Heart left ventricle (tissue), 16 donors: ENCODE data around the gene BCL2L13. TPM values are rescaled to one million over a fixed set of nuclear protein-coding genes. Genes with fewer than 3 reads are reported as not detected.

Experiments used
- ATAC-seq, 4 donors: fragments of 200-7000 bp; cut with Tn5 transposase; one replicate each; pipeline ENCODE4 v1.9.1; 2020 to 2022; ENCODE audit warnings: moderate library complexity in 4 of 4, mild to moderate bottlenecking in 3 of 4, moderate number of reproducible peaks in 1 of 4
- DNase-seq, 5 donors: peaks; one replicate each; pipeline ENCODE4 v3.0.0-alpha.2; 2020
- H3K27ac ChIP-seq, 12 donors: fragments of 200-600 bp; sonication (generic) in 4 of 12; one replicate each; pipeline versions ENCODE4 v1.5.0 to v1.8.0; 2016 to 2022; ENCODE audit warnings: mild to moderate bottlenecking in 2 of 12
- H3K27me3 ChIP-seq, 9 donors: fragments of 200-600 bp; sonication (generic) in 2 of 9; one replicate each; pipeline versions ENCODE4 v1.5.1 to v1.8.0; 2016 to 2022; ENCODE audit warnings: mild to moderate bottlenecking in 3 of 9
- H3K36me3 ChIP-seq, 9 donors: fragments of 200-600 bp; sonication (generic) in 2 of 9; one replicate each; pipeline versions ENCODE4 v1.5.0 to v1.8.0; 2018 to 2022; ENCODE audit warnings: mild to moderate bottlenecking in 2 of 9
- H3K4me1 ChIP-seq, 12 donors: fragments of 200-600 bp; sonication (generic) in 4 of 12; one replicate each; pipeline versions ENCODE4 v1.5.0 to v1.8.0; 2016 to 2022; ENCODE audit warnings: mild to moderate bottlenecking in 3 of 12
- H3K4me3 ChIP-seq, 12 donors: fragments of 200-600 bp; sonication (generic) in 4 of 12; one replicate each; pipeline versions ENCODE4 v1.5.0 to v1.8.0; 2017 to 2022; ENCODE audit warnings: mild to moderate bottlenecking in 9 of 12, moderate library complexity in 4 of 12
- H3K9me3 ChIP-seq, 12 donors: fragments of 200-600 bp; sonication (generic) in 4 of 12; one replicate each; pipeline versions ENCODE4 v1.5.0 to v1.8.0; 2016 to 2022; ENCODE audit warnings: mild to moderate bottlenecking in 1 of 12
- CTCF ChIP-seq, 12 donors: fragments of 200-600 bp; sonication (generic) in 4 of 12; IDR thresholded peaks; one replicate each; pipeline versions ENCODE4 v1.5.0 to v1.8.0; 2018 to 2022; ENCODE audit warnings: antibody characterized with exemption in 12 of 12, mild to moderate bottlenecking in 5 of 12
- POLR2A ChIP-seq, 2 donors: fragments of 450-650 bp; IDR thresholded peaks; one replicate each; pipeline ENCODE4 v1.6.1; 2017; ENCODE audit warnings: antibody characterized with exemption in 2 of 2, mild to moderate bottlenecking in 2 of 2, moderate library complexity in 2 of 2
- WGBS, 4 donors: extraction: QIAGEN DNeasy Blood & Tissue Kit in 2 of 4; methylation state at CpG; one replicate each; pipeline versions ENCODE4 v1.1.5 to v1.1.7; 2013 to 2018; 5-methylcytosine and 5-hydroxymethylcytosine counted together
- intact Hi-C, 10 donors: fragments of 100-400 bp; cut with DNase I; formaldehyde crosslinking; loops; one replicate each; pipeline versions ENCODE4 v1.11.1 to v1.14.2; 2022
- polyA plus RNA-seq, 2 donors: library from polyadenylated mRNA; stranded (reverse); fragments of 200-250 nt; gene quantifications; one replicate each; pipeline ENCODE4 v1.2.3, GENCODE V29; 2013
- total RNA-seq, 9 donors: library from RNA; depleted of rRNA in 2 of 9; stranded (reverse); fragments of >200 nt in 2 of 9; fragmentation: NEBNext Ultra II Directional in 3 of 9; extraction: Animal tissue kit (Norgen Biotek cat#: 25700) in 3 of 9; gene quantifications; one replicate each; pipeline versions ENCODE4 v1.1.0 to v1.2.4, GENCODE V29; 2016 to 2023
- donor health status: ischemic (EF 13 %, LVEDD 7.1; RV severe dilation, severe dysfunction).
- donor health status: healthy with polysubstance abuse.
- donor health status: DM: no; HTN: yes; CAD: no.
- donor health status: DM: no; HTN: no; CAD: no.
- donor health status: ischemic (EF 25% LVEDD 6.9; RV normal size, moderate dysfunction).
- donor health status: ischemic (EF 25% LVEDD 5.7; RV mildly dilated, moderate dysfunction).
- donor health status: healthy.
- donor health status: DM: yes; HTN: yes; CAD: no.
- donor health status: ischemic (EF 35%, LVEDD 5.7; RV mildly dilated, moderate dysfunction).
- donor health status: nonischemic (EF 11% LVEDD 7.7; RV severe dilation, severe dysfunction).
- donor health status: DM: yes; HTN: yes; CAD: no.
- donor health status: PGD.
- donor health status: ischemic (EF 29% LVEDD 5.4; RV normal size, mild dysfunction).
- donor health status: nonischemic (EF 23%, LVEDD 6.1; RV moderate dilation, normal function).

BCL2L13 gene
- total and polyA plus RNA-seq, 11 donors, result 46.3 to 187 (median 89.6) TPM

- no peak overlapping the region for H3K27ac ChIP-seq
- WGBS, 4 donors, result 86 to 94% (median 93%) methylated on average over 3 of the region's 3 CpGs
- TF ChIP-seq CTCF (IDR thresholded peaks at IDR 0.05) (no peak), POLR2A (IDR thresholded peaks at IDR 0.05) (no peak)
These were observed 78.0 kb downstream of the BCL2L13 start for GRCh38 chr22:17716529-17716928.

GRCh38 chr22:17717708-17718107, 79.2 kb downstream of the BCL2L13 start:
- no peaks in the 10 kb centered on the region for H3K9me3 ChIP-seq
- no peak overlapping the region for H3K4me3 ChIP-seq
- peaks cover 0 to 4% (median 0%) of the 10 kb centered on the region in 9 donors for H3K36me3 ChIP-seq
- ATAC-seq, result no peak
- DNase-seq, result no peak
- no peaks in the 10 kb centered on the region for H3K27me3 ChIP-seq
- 87 to 95% (median 91%) methylated on average over 4 of the region's 4 CpGs for WGBS, 4 donors
- TF ChIP-seq POLR2A (IDR thresholded peaks at IDR 0.05) (no peak), CTCF (IDR thresholded peaks at IDR 0.05) (no peak)
- H3K27ac ChIP-seq, result no peak overlapping the region
- intact Hi-C loops, result loop anchor here in 1 of 10 donors (10.0 kb wide), 1 partner anchor 163 kb away; no protein-coding TSS in a partner anchor
- peaks cover 0 to 5% (median 0%) of the 10 kb centered on the region in 12 donors for H3K4me1 ChIP-seq

More at GRCh38 chr22:17716529-17716928, 78.0 kb downstream of the BCL2L13 start:
- DNase-seq (no peak), ATAC-seq (no peak)
- Histone ChIP-seq H3K4me3 (no peak overlapping the region), H3K4me1 (peaks cover 0 to 5% (median 0%) of the 10 kb centered on the region in 12 donors), H3K36me3 (peaks cover 0 to 7% (median 0%) of the 10 kb centered on the region in 9 donors), H3K9me3 (no peaks in the 10 kb centered on the region), H3K27me3 (no peaks in the 10 kb centered on the region)
- intact Hi-C loops, result loop anchor here in 1 of 10 donors (10.0 kb wide), 1 partner anchor 162 kb away; no protein-coding TSS in a partner anchor

- TF ChIP-seq CTCF (IDR thresholded peaks at IDR 0.05) (no peak), POLR2A (IDR thresholded peaks at IDR 0.05) (no peak)
- intact Hi-C loops, result loop anchor here in 3 of 10 donors (10.0 kb wide), 1 partner anchor 165 kb away; no protein-coding TSS in a partner anchor
- WGBS, 4 donors, result 94 to 98% (median 96%) methylated on average over 5 of the region's 5 CpGs
- no peak overlapping the region for H3K27ac ChIP-seq
- H3K9me3 ChIP-seq, result no peaks in the 10 kb centered on the region
- no peak overlapping the region for H3K4me3 ChIP-seq
- no peaks in the 10 kb centered on the region for H3K27me3 ChIP-seq
- peaks cover 0 to 4% (median 0%) of the 10 kb centered on the region in 9 donors for H3K36me3 ChIP-seq
- peaks cover 0 to 15% (median 2%) of the 10 kb centered on the region in 12 donors for H3K4me1 ChIP-seq
- ATAC-seq (no peak), DNase-seq (no peak)
These were observed 81.4 kb downstream of the BCL2L13 start for GRCh38 chr22:17719911-17720310.

- DNase-seq (no peak), ATAC-seq (no peak)
- Histone ChIP-seq H3K4me1 (peaks cover 0 to 42% (median 9%) of the 10 kb centered on the region in 12 donors), H3K4me3 (no peak overlapping the region), H3K27ac (peak overlapping the region; percentile 67 to 93 (median 82)), H3K27me3 (no peaks in the 10 kb centered on the region), H3K9me3 (no peaks in the 10 kb centered on the region), H3K36me3 (peaks cover 0 to 32% (median 25%) of the 10 kb centered on the region in 9 donors)
- no peak for TF ChIP-seq CTCF (IDR thresholded peaks at IDR 0.05)
- no peak for TF ChIP-seq POLR2A (IDR thresholded peaks at IDR 0.05)
- intact Hi-C loops, result loop anchor here in 2 of 10 donors (10.0 kb wide), 1 partner anchor 169 kb away; no protein-coding TSS in a partner anchor
- WGBS, 4 donors, result 73 to 85% (median 80%) methylated on average over 5 of the region's 5 CpGs
These were observed 85.7 kb downstream of the BCL2L13 start for GRCh38 chr22:17724241-17724640.
